COR-L47 (cell line): Measurements from ENCODE around the gene BCAS3.
"Not testable (repeated sequence)": the region's sequence is repeated elsewhere in the genome, so short reads cannot be mapped to it uniquely, and the experiment has no call there.

Source experiments
- DNase-seq: peaks from one replicate; lab custom pipeline; 2025; lab: John Stamatoyannopoulos, UW

The BCAS3 gene

DNA sequence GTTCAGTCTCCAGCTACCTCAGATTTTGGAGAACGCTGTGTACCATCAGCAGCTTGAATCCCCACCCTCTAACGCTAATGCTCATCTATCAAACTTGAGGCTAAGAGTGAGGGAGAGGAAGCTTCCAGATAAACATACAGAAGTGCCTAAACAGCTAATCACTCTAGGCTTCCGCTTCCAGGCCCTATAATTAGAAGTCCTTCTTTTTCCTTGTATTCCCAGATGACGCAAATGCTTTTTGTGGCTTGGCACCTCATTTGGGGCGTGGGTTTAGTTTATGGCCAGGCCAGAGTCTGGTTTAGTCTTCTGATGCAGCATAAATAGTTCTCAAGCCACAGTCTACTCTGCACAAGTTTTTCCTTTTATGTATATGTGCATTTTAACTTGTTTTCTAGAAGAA is 263.4 kb downstream of the BCAS3 start:
- DNase-seq: no peak

DNA sequence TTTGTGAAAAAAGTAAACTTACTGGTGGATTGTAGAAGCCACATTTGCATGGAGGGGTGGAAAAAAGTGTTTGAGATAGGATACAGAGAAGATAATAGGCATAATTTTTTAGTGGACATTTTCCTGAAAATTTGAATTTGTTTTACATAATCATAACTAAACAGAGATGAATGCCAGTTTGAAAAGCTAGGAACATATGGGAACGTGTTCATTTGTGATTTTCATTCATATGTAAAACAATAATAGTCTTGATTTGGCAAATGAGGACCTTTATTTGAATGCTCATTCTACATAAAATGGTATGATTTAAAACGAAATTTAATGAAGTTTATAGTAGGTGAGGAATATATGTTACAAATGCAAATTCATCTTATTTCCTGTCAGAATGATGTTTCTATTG is 263.9 kb downstream of the BCAS3 start:
- no peak for DNase-seq

DNA sequence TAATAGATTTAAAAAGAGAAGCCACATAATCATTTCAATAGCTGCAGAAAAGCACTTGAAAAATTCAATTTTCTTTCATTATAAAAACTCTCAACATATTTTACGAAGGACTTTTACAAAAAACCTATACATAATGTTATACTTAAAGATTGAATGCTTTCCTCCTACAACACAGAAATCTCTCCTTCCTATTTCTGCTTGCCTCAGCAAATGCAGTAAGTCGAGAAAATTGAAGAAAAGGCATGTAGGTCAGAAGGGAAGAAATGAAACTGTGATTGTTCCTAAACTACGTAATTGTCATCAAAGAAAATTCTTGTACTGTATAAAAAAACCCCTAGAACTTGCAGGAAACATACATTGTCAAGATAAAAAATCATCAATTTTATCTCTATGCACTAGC is 267.1 kb downstream of the BCAS3 start:
- DNase-seq: no peak

DNA sequence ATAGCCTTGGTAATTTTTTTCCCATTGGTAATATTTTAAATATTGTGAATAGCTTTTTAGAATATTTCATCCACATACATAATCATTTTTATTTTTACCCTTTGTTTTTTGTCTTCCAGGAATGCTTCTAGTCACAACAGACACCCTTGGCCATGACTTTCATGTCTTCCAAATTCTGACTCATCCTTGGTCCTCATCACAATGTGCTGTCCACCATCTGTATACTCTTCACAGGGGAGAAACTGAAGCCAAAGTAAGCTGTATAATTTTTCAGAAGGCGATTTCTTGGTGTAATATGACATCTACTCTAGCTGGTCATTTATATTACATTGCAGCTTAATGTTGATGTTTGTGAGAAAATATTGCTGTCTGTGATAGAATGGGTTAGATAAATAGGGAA is 269.4 kb downstream of the BCAS3 start:
- no peak for DNase-seq

DNA sequence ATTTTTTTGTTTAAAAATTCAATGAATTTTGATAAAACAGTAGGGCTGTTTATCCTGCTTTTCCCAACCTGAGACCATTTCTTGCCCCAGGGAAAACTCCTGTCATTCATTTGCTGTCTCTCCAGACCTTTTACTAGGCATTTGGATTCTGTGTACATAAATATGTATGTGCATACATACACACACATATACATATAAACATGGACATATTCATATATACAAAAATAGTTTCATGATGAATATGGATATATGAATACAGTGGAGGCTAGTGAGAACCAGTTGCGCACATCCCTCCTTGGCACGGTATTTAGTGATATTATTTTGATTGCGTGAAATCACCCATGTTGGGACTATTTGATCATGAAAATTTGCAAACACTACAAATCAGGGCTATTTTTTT is 269.9 kb downstream of the BCAS3 start:
- DNase-seq: no peak

DNA sequence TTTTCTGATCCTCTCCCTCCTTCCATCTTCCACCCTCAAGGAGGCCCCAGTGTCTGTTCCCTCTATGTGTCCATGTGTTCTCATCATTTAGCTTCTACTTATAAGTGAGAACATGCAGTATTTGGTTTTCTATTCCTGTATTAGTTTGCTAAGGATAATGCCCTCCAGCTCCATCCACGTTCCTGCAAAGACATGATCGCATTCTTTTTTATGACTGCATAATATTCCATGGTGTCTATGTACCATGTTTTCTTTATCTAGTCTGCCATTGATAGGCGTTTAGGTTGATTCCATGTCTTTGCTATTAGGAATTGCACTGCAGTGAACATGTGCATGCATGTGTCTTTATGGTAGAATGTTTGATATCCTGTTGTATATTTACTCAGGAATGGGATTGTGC is 275.1 kb downstream of the BCAS3 start:
- DNase-seq: no peak

DNA sequence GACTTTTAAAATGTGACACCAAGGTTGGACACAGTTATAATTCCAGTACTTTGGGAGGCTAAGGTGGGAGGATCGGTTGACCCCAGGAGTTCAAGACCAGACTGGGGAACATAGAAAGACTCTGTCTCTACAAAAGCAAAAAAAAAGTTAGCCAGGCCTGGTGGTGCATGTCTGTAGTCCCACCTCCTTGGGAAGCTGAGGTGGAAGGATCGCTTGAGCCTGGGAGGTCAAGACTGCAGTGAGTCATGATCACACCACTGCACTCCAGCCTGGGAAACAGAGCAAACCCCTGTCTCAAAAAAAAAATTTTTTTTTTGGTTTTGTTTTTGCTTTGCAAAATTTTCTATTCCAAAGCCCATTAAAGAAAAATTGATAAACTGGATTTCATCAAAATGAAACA is 281.4 kb downstream of the BCAS3 start:
- no peak for DNase-seq

DNA sequence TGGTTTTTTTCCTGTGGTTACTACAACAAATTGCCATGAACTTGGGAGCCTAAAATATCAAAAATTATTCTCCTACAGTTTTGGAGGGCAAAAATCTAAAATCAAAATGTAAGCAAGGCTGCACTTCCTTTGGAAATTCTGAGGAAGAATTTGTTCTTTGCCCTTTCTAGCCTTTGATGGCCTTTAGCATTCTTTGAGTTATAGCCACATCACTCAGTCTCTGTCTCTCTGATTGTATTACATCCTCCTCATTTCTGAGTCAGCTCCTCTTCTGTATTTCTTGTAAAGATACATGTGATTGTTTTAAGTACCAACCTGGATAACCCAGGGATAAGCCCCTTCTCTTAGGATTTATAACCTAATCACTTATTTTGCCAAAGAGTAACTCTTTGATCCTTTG is 282.0 kb downstream of the BCAS3 start:
- DNase-seq: no peak

DNA sequence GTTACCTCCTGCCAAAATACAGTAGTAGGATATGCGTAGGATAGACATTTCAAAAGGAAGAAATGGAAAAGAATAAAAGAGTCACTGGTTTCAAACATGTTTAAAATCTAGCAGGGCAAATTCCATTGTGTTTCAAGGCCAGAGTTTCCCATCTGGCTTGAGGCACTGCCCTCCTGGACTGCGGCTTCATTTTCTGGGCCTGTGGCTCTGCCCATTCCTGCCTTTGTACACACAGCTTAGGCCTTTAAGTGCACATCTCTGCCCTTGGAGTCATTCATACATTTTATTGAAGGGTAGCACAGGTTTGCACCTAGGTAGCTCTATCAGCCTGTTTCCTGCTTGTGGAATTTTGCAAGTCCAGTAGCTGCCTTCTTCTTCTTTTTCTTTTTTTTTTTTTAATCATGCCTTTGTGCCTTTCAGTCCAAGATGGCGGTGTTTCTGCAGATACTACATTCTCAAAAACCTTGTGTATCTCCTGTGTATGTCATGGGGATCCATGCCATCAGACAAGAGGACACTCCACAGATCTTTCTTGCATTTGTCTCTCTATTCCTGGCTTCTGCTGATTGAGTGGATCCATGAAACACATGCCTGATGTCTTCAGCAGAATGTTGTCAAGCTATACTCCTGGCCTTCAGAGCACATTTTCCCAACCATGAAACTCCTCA is 282.9 kb downstream of the BCAS3 start:
- DNase-seq: no peak

DNA sequence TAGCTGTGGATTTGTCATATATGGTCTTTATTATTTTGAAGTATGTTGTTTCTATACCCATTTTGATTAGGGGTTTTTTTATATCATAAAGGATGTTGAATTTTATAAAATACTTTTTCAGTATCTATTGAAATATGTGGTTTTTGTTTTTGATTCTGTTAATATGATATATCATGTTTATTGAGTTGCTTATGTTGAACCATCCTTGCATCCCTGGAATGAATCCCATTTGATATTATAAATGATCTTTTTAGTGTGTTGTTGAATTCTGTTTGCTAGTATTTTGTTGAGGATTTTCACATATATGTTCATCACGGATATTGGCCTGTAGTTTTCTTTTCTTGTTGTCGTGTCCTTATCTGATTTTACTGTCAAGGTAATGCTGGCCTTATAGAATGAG is 286.5 kb downstream of the BCAS3 start:
- DNase-seq: no peak

DNA sequence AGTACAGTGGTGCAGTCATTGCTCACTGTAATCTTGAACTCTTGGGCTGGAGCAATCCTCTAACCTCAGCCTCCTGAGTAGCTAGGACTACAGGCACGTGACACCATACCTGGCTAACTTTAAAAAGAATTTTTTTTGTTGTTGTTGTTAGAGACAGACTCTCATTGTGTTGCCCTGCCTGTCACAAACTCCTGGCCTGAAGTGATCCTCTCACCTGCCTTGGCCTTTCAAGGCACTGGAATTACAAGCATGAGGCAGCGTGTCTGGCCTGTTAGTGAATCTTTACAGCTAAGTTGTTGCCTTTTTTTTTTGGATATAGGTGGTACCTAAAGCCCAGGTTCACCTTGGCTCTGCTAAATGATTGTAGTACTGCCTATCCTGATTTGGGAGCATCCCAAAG is 290.6 kb downstream of the BCAS3 start:
- DNase-seq: no peak

DNA sequence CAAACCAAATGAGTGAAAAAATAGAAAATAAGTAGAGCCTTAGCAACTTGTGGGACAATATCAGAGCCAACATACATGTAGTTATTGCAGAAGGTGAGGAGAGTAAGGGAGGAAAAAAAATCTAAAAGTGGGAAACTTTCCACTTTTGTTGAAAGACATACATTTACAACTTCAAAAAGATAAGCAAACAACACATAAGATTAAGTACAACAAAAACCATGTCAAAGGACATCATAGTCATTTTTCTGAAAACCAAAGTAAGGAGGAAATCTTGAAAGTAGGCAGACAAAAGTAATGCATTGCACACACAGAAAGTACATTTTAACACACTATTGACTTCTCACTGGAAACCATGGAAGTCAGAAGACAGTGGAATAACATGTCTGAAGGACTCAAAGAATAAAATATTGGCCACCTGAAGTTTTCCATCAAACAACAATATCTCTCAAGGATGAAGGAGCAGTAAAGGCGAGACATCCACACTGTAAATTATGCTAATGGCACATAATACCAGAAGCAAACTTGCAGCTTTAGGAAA is 291.9 kb downstream of the BCAS3 start:
- no peak for DNase-seq

DNA sequence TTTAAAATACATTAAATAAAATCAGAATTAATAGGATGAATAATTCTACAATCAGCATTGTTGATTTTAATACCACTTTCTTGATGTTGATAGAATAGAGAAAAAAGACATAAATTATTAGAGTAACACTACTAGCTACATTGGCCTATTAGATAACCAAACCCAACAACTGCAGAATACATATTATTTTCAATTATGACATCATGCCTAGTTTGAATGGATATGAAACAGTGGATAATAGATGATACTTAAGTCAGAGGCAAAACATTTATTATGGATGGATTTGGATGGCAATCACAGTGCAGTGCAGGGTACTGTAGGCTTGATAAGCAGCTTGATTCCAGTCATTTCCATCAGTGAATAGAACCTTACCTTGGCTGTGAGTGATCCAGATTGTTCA is 293.1 kb downstream of the BCAS3 start:
- DNase-seq: no peak

DNA sequence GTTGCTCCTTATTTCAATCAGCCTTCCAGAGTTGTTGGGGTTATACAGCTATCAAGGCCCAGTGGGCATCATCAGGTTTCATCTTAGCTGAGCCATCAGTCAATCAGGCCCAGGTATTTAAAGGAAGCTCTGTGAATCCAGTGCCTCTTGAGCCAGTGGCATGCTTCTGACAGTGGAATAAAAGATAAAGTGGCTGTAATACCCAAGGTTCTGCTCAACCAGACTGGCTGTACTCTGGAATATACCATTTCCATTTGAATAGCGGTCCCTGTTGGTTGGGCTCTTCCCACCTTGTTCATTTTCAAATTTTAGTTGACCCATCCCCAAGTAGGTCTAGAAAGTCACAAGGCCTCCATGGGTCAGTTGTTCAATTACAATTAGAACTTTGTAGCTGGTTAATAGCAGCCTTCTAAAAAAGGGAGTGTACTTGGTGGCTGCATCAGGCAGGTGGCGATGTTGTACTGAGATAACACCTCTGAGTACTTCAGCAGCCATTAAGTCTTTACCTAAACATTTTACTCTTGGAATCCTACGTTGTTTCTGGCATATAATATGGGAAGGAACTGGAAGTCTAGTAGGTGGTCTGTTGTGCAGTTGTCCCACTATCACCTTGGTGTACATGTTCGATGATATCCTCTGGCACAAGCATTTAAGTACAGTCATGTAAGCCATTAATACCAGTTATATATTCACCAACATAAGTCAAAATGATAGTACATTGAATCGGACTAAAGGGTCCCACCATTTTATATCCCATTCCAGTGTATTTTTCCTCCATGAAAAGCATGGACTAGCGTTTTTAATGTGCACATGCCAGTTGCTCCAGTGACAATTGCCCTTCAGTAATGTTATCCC is 294.1 kb downstream of the BCAS3 start:
- no peak for DNase-seq

DNA sequence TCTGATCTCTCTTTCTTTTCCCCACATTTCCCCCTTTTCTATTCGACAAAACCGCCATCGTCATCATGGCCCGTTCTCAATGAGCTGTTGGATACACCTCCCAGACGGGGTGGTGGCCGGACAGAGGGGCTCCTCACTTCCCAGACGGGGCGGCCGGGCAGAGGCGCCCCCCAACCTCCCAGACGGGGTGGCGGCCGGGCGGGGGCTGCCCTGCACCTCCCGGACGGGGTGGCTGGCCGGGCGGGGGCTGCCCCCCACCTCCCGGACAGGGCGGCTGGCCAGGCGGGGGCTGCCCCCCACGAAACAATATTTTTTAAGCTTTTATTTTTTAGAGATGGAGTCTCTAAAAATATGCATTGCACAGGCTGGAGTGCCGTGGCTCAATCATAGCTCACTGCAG is 299.2 kb downstream of the BCAS3 start:
- not testable (repeated sequence) for DNase-seq

DNA sequence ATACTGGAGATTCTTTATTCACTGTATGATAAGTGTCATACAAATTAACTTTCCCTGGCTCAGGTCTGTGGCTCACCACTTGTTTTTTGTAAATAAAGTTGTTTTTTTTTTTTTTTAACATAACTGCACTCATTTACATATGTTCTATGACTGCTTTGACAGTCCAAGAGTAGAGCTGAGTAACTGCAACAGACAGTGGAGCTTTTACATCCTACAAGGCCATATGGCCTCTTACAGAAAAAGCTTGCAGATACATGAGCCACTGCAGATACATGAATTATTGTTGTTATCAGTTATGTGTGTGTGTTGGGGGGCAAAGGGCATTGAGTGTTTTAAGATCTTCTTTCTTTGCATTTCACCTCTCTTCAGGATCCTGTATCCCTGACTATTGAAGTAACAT is 311.7 kb downstream of the BCAS3 start:
- DNase-seq: no peak

DNA sequence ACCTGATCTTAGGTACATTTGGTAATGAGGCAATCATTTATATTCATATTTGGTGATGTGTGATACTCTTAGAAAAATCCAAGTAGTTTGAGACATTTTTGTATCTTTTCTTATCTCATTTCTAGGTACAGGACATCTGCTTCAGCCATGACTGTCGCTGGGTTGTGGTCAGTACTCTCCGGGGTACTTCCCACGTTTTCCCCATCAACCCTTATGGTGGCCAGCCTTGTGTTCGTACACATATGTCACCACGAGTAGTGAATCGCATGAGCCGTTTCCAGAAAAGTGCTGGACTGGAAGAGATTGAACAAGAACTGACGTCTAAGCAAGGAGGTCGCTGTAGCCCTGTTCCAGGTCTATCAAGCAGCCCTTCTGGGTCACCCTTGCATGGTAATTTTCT is 312.2 kb downstream of the BCAS3 start:
- no peak for DNase-seq

DNA sequence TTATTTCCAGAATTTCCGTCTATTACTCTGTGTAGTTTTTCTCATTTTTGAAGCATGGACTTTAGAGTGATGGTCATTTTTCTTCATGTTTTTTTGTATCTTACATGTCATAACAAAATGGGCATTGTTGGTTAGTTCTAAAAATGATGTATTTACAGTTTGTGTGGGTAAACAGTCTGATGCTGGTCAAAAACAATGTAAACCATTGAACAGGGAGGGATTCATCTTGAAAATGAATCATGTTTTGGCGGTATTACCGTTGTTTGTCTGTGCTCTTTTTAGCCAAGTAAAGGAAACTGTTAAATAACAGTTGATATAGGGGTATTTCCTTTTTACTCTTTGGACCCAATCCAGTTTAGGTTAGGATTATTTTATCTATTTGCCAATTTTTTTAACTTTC is 315.8 kb downstream of the BCAS3 start:
- no peak for DNase-seq

DNA sequence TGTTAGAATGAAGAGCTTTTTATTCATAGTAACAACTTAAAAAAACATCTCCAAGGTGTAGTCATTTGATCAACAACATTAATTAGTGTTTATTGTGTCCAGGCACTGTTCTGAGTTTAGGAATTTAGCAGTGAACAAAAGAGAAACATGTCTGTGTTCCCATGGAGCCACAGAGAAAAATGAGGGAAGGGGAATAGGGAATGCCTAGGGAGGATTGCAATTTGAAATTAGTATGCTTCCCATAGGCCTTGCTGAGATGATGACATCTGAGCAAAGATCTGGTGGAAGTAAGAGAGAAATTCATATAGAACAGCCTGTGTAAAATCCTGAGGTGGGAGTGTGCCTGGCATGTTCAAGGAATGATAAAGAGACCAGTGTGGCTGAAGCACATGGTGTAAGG is 318.0 kb downstream of the BCAS3 start:
- DNase-seq: no peak

DNA sequence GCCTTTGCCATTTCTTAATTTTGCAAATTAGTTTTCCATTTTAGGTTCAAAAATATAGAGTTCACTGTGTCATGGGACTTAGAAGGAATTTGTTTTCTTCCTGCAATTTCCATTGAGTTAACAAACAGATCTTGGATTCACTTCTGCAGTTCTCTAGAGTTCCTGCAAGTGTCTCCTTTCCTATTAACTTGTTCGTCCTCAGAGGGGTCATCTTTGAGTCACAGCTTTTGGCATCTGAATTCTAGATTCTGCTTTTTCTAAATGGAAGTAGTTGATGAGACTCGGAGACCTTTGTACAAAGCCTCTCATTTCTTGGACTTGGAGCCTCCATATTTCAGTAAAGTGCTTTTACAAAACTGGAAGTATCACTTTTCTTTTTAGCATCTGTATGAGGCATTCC is 323.3 kb downstream of the BCAS3 start:
- no peak for DNase-seq

DNA sequence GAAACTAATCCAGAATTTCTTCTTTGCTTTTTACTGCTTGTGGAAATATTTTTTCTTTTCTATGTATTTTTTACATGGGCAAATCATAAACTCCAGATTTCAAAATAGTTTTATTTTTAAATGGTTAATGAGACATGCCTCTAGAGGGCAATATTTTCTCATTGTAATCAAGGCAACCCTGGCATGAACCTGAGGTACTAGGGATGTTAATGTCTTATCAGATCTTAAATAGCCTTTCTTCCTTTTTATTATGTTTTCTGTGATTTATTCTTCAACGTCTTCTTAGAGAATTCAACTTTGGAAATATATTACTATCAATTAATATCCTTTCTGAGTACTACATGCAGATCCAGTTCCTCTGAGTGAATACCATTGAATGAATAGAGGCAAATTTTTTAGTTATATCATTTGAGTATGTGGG is 324.7 kb downstream of the BCAS3 start:
- no peak for DNase-seq

DNA sequence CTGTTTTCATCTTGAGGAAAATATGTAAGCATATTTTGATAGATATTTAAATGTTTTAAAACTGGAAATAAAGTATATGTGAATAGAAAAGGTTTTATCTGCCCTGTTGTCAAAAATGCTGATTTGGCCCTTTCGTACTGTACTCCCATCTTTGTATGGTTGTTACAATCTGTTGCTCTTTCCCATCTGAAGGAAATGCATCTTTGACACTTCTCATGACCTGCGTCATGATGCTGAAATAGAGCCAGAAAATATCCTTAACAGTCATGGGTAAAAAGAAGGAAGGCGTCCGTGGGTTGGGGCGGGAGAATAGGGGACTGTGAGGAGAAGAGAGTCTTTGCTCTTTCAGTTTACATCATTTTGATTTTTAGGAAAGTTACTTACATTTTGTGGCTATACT is 327.7 kb downstream of the BCAS3 start:
- DNase-seq: no peak

DNA sequence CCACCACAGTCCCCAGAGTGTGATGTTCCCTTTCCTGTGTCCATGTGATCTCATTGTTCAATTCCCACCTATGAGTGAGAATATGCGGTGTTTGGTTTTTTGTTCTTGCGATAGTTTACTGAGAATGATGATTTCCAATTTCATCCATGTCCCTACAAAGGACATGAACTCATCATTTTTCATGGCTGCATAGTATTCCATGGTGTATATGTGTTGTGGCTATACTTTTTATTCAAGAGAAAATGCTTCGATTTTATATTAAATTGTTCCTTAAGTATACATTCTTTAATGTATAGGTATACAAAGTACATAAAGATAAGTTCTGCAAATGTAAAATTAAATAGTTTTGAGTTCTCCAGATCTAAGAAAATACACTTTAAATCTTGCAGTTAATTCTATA is 328.3 kb downstream of the BCAS3 start:
- DNase-seq: not testable (repeated sequence)

DNA sequence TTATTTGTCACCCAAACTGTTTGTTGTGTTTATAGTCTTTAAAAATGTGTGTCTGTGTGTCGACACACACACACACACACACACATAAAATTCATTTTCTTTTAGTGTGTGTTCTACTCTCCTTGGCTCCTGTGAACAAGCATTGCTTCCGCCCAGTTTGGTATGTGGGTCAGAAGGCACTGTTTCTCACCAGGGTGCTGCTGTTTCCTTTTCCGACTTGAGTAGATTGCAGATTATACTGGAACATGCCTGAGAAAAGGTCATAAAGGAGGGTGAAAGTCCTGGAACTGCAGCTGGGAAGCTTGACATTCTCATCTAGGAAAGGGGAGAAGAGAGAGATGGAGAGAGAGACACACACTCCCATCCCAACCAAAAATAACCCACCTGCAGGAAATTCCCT is 330.3 kb downstream of the BCAS3 start:
- DNase-seq: no peak
